Peyer's patch (tissue), 4 donors: ENCODE measurements around the gene MECP2.

ENCODE experiments used
- POLR2A ChIP-seq, 2 donors: fragments of 450-650 bp; IDR thresholded peaks; one replicate each; pipeline ENCODE4 v1.5.1; 2017; ENCODE audit warnings: antibody characterized with exemption in 2 of 2, mild to moderate bottlenecking in 2 of 2, moderate library complexity in 2 of 2
- TF ChIP-seq, protein P1 (sequence below), 6 experiments: fragments of 450-650 bp in 4 of 6; fragments of 200-600 bp in 2 of 6; sonication (generic) in 1 of 6; IDR thresholded peaks; one replicate each; pipeline ENCODE4 v1.5.1; 2017 to 2019; ENCODE audit warnings: antibody characterized with exemption in 6 of 6, mild to moderate bottlenecking in 3 of 6, moderate library complexity in 1 of 6

- TF ChIP-seq, protein P1, sequence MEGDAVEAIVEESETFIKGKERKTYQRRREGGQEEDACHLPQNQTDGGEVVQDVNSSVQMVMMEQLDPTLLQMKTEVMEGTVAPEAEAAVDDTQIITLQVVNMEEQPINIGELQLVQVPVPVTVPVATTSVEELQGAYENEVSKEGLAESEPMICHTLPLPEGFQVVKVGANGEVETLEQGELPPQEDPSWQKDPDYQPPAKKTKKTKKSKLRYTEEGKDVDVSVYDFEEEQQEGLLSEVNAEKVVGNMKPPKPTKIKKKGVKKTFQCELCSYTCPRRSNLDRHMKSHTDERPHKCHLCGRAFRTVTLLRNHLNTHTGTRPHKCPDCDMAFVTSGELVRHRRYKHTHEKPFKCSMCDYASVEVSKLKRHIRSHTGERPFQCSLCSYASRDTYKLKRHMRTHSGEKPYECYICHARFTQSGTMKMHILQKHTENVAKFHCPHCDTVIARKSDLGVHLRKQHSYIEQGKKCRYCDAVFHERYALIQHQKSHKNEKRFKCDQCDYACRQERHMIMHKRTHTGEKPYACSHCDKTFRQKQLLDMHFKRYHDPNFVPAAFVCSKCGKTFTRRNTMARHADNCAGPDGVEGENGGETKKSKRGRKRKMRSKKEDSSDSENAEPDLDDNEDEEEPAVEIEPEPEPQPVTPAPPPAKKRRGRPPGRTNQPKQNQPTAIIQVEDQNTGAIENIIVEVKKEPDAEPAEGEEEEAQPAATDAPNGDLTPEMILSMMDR (IDR thresholded peaks at IDR 0.05): no peak
- TF ChIP-seq POLR2A (IDR thresholded peaks at IDR 0.05): no peak
These were observed 2.7 kb downstream of the MECP2 start for GRCh38 chrX:154094833-154095232.
